ENCODE measurements around the gene PHACTR3.

The PHACTR3 gene

GRCh38 chr20:59718071-59718470 lies 113.7 kb downstream of the PHACTR3 start:
- Histone ChIP-seq H3K27me3 (ENCODE audit: insufficient read depth, low read length) (no peaks in the 10 kb centered on the region), H3K36me3 (ENCODE audit: insufficient read depth, low read length) (no peaks in the 10 kb centered on the region), H3K27ac (ENCODE audit: low read depth, low read length) (no peak overlapping the region), H3K9me3 (ENCODE audit: insufficient read depth, low read depth, low read length) (peaks cover 65% of the 10 kb centered on the region), H3K9ac (ENCODE audit: low read depth, low read length) (no peak overlapping the region), H3K4me1 (ENCODE audit: insufficient read depth, low read length) (no peaks in the 10 kb centered on the region), H3K4me3 (ENCODE audit: low read length) (no peak overlapping the region)

GRCh38 chr20:59718751-59719150 lies 114.4 kb downstream of the PHACTR3 start:
- no peak overlapping the region for H3K27ac ChIP-seq (ENCODE audit: low read depth, low read length)
- peaks cover 64% of the 10 kb centered on the region for H3K9me3 ChIP-seq (ENCODE audit: insufficient read depth, low read depth, low read length)
- no peak overlapping the region for H3K4me3 ChIP-seq (ENCODE audit: low read length)
- no peaks in the 10 kb centered on the region for H3K27me3 ChIP-seq (ENCODE audit: insufficient read depth, low read length)
- no peak overlapping the region for H3K9ac ChIP-seq (ENCODE audit: low read depth, low read length)
- no peaks in the 10 kb centered on the region for H3K36me3 ChIP-seq (ENCODE audit: insufficient read depth, low read length)
- 92% methylated on average over 12 of the region's 12 CpGs for WGBS
- H3K4me1 ChIP-seq (ENCODE audit: insufficient read depth, low read length): no peaks in the 10 kb centered on the region

DNA sequence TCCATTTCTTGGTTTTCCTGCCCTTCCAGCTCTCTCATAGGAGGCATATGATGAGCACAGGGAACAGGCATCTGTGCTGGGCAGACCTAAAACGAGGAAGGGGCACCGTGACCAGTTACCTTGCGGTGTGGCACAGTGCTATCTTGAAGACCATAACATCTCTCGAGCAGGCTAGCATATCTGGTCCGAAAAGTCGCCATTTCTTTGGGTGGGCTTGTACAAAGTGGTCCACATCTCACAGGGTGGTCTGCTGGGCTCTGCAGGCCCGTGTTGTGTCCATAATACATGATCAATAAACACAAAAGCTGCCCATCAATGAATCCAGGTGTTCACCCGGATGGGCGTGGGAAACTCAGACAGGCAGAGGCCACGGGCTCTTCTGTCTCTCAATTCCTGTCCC lies 115.7 kb downstream of the PHACTR3 start:
- H3K27ac ChIP-seq (ENCODE audit: low read depth, low read length): no peak overlapping the region
- H3K9me3 ChIP-seq (ENCODE audit: insufficient read depth, low read depth, low read length): peaks cover 62% of the 10 kb centered on the region
- no peaks in the 10 kb centered on the region for H3K36me3 ChIP-seq (ENCODE audit: insufficient read depth, low read length)
- 85% methylated on average over 10 of the region's 10 CpGs for WGBS
- H3K4me1 ChIP-seq (ENCODE audit: insufficient read depth, low read length): no peaks in the 10 kb centered on the region
- H3K4me3 ChIP-seq (ENCODE audit: low read length): no peak overlapping the region
- no peaks in the 10 kb centered on the region for H3K27me3 ChIP-seq (ENCODE audit: insufficient read depth, low read length)
- H3K9ac ChIP-seq (ENCODE audit: low read depth, low read length): no peak overlapping the region

DNA sequence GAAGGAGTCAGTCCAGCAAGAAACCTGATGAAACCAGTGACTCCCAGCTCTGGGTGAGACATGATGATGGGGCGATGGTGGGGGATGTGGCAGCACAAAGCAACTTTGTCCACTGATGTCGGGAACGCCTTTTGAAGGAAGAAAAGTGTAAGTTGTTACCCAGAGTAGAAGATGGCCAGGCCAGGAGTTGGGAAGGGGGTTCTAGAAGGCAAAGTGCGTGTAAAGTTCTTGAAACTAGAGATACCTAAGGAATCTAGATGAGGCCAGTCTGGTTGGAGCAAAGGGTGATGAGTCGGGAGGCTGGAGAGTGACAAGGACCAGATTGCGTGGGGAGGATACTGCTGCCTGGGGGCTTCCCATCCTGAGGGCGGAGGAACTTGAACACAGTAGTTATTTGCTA lies 117.0 kb downstream of the PHACTR3 start:
- H3K27ac ChIP-seq (ENCODE audit: low read depth, low read length): no peak overlapping the region
- H3K36me3 ChIP-seq (ENCODE audit: insufficient read depth, low read length): no peaks in the 10 kb centered on the region
- 84% methylated on average over 7 of the region's 7 CpGs for WGBS
- no peaks in the 10 kb centered on the region for H3K27me3 ChIP-seq (ENCODE audit: insufficient read depth, low read length)
- no peaks in the 10 kb centered on the region for H3K4me1 ChIP-seq (ENCODE audit: insufficient read depth, low read length)
- H3K4me3 ChIP-seq (ENCODE audit: low read length): no peak overlapping the region
- H3K9ac ChIP-seq (ENCODE audit: low read depth, low read length): no peak overlapping the region
- peaks cover 68% of the 10 kb centered on the region for H3K9me3 ChIP-seq (ENCODE audit: insufficient read depth, low read depth, low read length)

- no peak overlapping the region for H3K27ac ChIP-seq (ENCODE audit: low read depth, low read length)
- H3K4me1 ChIP-seq (ENCODE audit: insufficient read depth, low read length): no peaks in the 10 kb centered on the region
- no peaks in the 10 kb centered on the region for H3K27me3 ChIP-seq (ENCODE audit: insufficient read depth, low read length)
- peaks cover 66% of the 10 kb centered on the region for H3K9me3 ChIP-seq (ENCODE audit: insufficient read depth, low read depth, low read length)
- 91% methylated on average over 5 of the region's 5 CpGs for WGBS
- no peaks in the 10 kb centered on the region for H3K36me3 ChIP-seq (ENCODE audit: insufficient read depth, low read length)
- H3K4me3 ChIP-seq (ENCODE audit: low read length): no peak overlapping the region
- H3K9ac ChIP-seq (ENCODE audit: low read depth, low read length): no peak overlapping the region
Measured at GRCh38 chr20:59723108-59723500, 118.8 kb downstream of the PHACTR3 start.

DNA sequence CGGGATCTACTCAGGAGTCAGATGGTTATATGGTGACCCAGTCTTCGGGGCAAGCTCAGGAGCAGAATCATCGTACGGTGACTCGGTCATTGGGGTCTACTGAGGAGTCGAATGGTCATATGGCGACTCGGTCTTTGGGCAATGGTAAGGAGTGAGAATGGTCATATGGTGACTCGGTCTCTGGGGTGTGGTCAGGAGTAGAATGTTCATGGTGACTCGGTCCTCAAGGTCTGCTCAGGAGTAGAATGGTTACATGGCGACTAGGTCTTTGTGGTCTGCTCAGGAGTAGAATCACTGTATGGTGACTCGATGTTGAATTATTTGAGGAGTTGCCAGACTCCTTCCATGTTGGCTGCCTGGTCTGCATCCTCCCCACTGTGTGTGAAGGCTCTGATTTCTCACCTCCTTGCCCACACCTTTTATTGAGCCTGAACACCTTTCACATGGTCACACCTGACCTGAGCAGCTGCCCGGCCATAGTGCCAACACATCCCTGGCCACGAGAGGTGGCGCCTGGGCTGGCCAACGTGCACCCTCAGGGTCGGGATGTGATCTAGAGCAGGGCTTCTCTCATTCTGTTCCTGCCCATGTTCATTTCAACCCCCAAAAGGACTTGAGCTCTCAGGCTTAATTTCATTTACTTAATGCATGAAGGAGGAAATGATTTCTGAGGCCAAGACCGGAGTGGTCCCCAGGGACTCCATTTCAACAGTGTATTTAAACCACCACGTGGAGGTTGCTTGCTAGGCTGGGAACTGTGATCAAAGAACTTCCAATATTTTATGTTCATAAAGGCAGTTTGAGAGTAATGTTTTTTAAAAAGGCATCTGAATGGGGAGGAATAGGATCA lies 119.5 kb downstream of the PHACTR3 start:
- WGBS: 88% methylated on average over 19 of the region's 19 CpGs
- H3K36me3 ChIP-seq (ENCODE audit: insufficient read depth, low read length): no peaks in the 10 kb centered on the region
- H3K9me3 ChIP-seq (ENCODE audit: insufficient read depth, low read depth, low read length): peaks cover 63% of the 10 kb centered on the region
- no peak overlapping the region for H3K4me3 ChIP-seq (ENCODE audit: low read length)
- H3K27ac ChIP-seq (ENCODE audit: low read depth, low read length): no peak overlapping the region
- no peaks in the 10 kb centered on the region for H3K4me1 ChIP-seq (ENCODE audit: insufficient read depth, low read length)
- no peak overlapping the region for H3K9ac ChIP-seq (ENCODE audit: low read depth, low read length)
- H3K27me3 ChIP-seq (ENCODE audit: insufficient read depth, low read length): no peaks in the 10 kb centered on the region

GRCh38 chr20:59724457-59725366 lies 120.4 kb downstream of the PHACTR3 start:
- Histone ChIP-seq H3K27ac (ENCODE audit: low read depth, low read length) (no peak overlapping the region), H3K27me3 (ENCODE audit: insufficient read depth, low read length) (no peaks in the 10 kb centered on the region), H3K9ac (ENCODE audit: low read depth, low read length) (no peak overlapping the region), H3K4me1 (ENCODE audit: insufficient read depth, low read length) (no peaks in the 10 kb centered on the region), H3K9me3 (ENCODE audit: insufficient read depth, low read depth, low read length) (peaks cover 68% of the 10 kb centered on the region), H3K36me3 (ENCODE audit: insufficient read depth, low read length) (no peaks in the 10 kb centered on the region), H3K4me3 (ENCODE audit: low read length) (no peak overlapping the region)
- WGBS: 73% methylated on average over 10 of the region's 10 CpGs

DNA sequence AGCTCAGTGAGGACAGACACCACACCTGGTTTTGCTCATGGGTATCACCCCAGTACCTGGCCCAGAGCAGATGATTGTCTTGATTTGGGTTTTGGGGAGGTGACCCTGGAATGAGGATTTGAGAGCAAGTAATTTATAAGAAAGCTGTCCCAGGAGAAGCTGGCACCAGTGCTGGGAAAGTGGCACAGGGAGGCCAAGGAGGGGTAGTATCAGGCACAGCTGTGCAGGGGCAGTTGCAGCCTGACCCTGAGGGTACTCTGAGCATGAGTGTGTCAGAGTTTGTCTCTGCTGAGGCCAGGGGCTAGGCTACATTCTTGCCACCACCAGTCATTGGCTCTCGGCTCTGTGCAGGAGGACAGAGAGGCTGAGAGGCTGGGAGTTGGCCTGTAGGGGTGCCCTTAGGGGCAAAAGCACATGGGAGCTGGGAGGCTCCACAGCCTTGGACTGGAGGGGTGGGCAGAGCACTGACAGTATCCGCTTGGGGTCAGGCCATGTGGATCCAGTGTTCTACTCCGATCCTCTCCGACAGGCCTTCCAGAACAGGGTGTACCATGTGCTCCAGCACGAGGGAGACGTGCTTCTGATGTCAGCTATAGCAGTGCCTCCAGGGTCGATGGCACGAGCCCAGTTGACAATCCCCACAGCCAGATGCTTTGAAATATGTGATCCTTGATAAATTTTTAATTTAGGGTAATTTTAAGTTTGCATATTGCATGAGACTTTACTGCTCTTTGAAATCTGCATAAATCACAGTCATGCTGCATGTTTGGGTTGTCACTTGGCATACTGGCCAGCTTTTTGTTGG lies 121.3 kb downstream of the PHACTR3 start:
- peaks cover 66% of the 10 kb centered on the region for H3K9me3 ChIP-seq (ENCODE audit: insufficient read depth, low read depth, low read length)
- H3K4me1 ChIP-seq (ENCODE audit: insufficient read depth, low read length): no peaks in the 10 kb centered on the region
- no peak overlapping the region for H3K4me3 ChIP-seq (ENCODE audit: low read length)
- H3K36me3 ChIP-seq (ENCODE audit: insufficient read depth, low read length): no peaks in the 10 kb centered on the region
- no peak overlapping the region for H3K27ac ChIP-seq (ENCODE audit: low read depth, low read length)
- 79% methylated on average over 8 of the region's 8 CpGs for WGBS
- no peaks in the 10 kb centered on the region for H3K27me3 ChIP-seq (ENCODE audit: insufficient read depth, low read length)
- no peak overlapping the region for H3K9ac ChIP-seq (ENCODE audit: low read depth, low read length)

DNA sequence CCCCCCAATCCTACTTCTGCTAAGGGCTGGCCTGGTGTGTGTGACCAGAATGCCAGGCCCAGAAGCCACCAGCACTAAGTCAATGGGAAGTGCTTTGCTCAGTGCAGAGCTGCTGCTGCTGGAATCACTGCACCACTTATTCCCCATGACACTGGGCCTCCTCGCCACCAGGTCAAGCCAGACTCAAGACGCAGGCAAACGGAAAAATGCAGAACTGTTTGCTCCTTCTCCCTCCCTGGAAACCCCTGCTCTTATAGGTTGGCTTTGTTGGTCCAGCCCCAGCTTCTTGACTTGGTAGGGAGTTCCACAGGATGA lies 121.9 kb downstream of the PHACTR3 start:
- Histone ChIP-seq H3K4me1 (ENCODE audit: insufficient read depth, low read length) (no peaks in the 10 kb centered on the region), H3K27ac (ENCODE audit: low read depth, low read length) (no peak overlapping the region), H3K27me3 (ENCODE audit: insufficient read depth, low read length) (no peaks in the 10 kb centered on the region), H3K9me3 (ENCODE audit: insufficient read depth, low read depth, low read length) (peaks cover 62% of the 10 kb centered on the region), H3K4me3 (ENCODE audit: low read length) (no peak overlapping the region), H3K36me3 (ENCODE audit: insufficient read depth, low read length) (no peaks in the 10 kb centered on the region), H3K9ac (ENCODE audit: low read depth, low read length) (no peak overlapping the region)
- WGBS: 84% methylated on average over 3 of the region's 3 CpGs

- no peak overlapping the region for H3K4me3 ChIP-seq (ENCODE audit: low read length)
- 89% methylated on average over 13 of the region's 13 CpGs for WGBS
- no peak overlapping the region for H3K9ac ChIP-seq (ENCODE audit: low read depth, low read length)
- no peak overlapping the region for H3K27ac ChIP-seq (ENCODE audit: low read depth, low read length)
- no peaks in the 10 kb centered on the region for H3K27me3 ChIP-seq (ENCODE audit: insufficient read depth, low read length)
- no peaks in the 10 kb centered on the region for H3K4me1 ChIP-seq (ENCODE audit: insufficient read depth, low read length)
- H3K9me3 ChIP-seq (ENCODE audit: insufficient read depth, low read depth, low read length): peaks cover 58% of the 10 kb centered on the region
- H3K36me3 ChIP-seq (ENCODE audit: insufficient read depth, low read length): no peaks in the 10 kb centered on the region
Measured at GRCh38 chr20:59728722-59729430, 124.5 kb downstream of the PHACTR3 start.
